MM.1S (cell line): ENCODE data around the gene ARHGEF11.

Experiments
- CTCF ChIP-seq: fragments of 300-600 bp; sonication (generic); IDR thresholded peaks from 2 replicates; pipeline ENCODE4 v1.5.1; 2016; ENCODE audit warnings: antibody characterized with exemption, low read length, mixed read lengths
- EZH2 ChIP-seq: fragments of 300-600 bp; sonication (generic); optimal IDR thresholded peaks from 2 replicates; pipeline ENCODE3; 2017; ENCODE audit warnings: low read depth, mild to moderate bottlenecking, antibody characterized with exemption, low read length, mixed read lengths
- EZH2phosphoT487 ChIP-seq: fragments of 300-600 bp; sonication (generic); IDR thresholded peaks from 2 replicates; pipeline ENCODE4 v1.6.1; 2018; ENCODE audit warnings: antibody characterized with exemption, low read length

- TF ChIP-seq CTCF (no peak), EZH2 (no peak), EZH2phosphoT487 (no peak)
Observed at GRCh38 chr1:156964441-156964840, 81.1 kb downstream of the ARHGEF11 start.
